Measurements from ENCODE around the gene ITGB7.

Gene ITGB7

DNA sequence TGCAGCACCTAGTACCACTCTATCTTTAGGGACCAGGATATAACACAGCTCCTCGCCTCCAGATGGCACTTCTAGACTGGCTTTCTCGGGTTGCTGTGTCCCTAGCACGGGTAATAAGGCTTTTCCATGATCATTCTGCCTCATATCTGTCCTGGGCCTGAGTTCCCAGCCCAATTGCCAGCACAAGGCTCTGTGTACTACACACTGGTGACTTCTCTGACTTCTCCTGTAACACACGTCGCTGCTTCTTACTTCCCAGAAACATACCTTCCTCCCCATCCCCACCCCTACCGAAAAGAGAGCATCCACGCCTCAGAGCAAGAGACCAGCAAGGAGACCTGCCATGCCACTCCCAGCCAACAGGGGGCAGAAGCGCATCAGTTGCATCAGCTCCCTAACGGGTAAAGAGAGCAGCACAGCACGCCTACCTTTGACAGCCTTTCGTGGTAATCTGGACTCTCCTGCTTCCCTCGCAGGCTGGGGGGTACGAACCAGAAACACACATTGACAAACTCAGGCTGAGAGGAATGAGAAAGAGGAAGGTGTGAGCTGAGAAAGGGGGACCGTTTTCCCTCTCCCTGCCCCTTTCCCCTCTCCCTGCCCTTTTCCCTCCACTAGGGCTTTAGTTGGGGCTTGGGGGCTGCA lies 47.7 kb downstream of the ITGB7 start:
- peak; percentile 73 for DNase-seq (ENCODE audit: low read depth)
- TF ChIP-seq, protein P1, sequence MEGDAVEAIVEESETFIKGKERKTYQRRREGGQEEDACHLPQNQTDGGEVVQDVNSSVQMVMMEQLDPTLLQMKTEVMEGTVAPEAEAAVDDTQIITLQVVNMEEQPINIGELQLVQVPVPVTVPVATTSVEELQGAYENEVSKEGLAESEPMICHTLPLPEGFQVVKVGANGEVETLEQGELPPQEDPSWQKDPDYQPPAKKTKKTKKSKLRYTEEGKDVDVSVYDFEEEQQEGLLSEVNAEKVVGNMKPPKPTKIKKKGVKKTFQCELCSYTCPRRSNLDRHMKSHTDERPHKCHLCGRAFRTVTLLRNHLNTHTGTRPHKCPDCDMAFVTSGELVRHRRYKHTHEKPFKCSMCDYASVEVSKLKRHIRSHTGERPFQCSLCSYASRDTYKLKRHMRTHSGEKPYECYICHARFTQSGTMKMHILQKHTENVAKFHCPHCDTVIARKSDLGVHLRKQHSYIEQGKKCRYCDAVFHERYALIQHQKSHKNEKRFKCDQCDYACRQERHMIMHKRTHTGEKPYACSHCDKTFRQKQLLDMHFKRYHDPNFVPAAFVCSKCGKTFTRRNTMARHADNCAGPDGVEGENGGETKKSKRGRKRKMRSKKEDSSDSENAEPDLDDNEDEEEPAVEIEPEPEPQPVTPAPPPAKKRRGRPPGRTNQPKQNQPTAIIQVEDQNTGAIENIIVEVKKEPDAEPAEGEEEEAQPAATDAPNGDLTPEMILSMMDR (conservative IDR thresholded peaks at IDR 0.05; ENCODE audit: low read length): peak; percentile 99
- H3K4me3 ChIP-seq (ENCODE audit: low read length): no peak overlapping the region

DNA sequence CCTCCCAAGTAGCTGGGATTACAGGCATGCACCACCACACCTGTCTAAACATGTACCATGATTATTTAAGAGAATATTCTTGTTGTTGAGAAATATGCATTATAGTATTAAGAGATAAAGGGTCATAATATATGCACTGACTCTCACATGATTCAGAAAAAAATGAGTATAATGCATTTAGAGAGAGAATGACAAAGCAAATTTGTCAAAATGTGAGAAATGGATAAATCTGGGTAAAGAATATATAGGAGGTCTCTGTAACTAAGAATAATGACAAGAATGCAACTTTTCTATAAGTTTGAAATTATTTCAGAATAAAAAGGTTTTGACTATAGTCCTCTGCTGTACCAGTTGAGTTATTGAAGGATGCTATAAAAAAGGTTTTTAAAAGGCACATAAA lies 54.7 kb downstream of the ITGB7 start:
- TF ChIP-seq, protein P1 (conservative IDR thresholded peaks at IDR 0.05; ENCODE audit: low read length): no peak

DNA sequence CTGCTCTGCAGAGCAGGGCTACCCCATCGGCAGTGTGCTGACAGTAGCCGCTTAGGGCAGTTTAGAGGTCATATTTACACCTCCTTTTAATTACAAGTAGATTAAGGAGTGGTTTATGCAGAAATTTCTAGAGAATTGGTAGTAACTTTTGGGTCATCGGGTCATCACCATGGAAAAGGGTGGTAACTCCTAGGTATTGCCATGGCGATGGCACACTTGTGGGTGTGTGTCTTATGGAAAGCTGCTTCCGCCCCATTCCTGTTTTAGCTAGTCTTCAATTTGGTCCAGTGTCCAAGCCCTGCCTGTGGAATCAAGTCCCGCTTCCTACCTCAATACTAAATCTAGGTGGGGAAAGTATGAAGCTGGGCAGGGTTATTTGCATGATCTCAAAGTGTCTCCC lies 56.0 kb downstream of the ITGB7 start:
- no peak for DNase-seq (ENCODE audit: low read depth)
- TF ChIP-seq, protein P1 (conservative IDR thresholded peaks at IDR 0.05; ENCODE audit: low read length): no peak
- no peak overlapping the region for H3K4me3 ChIP-seq (ENCODE audit: low read length)

More for the DNA sequence above, 54.7 kb downstream of the ITGB7 start:
- no peak overlapping the region for H3K4me3 ChIP-seq (ENCODE audit: low read length)
- DNase-seq (ENCODE audit: low read depth): no peak

DNA sequence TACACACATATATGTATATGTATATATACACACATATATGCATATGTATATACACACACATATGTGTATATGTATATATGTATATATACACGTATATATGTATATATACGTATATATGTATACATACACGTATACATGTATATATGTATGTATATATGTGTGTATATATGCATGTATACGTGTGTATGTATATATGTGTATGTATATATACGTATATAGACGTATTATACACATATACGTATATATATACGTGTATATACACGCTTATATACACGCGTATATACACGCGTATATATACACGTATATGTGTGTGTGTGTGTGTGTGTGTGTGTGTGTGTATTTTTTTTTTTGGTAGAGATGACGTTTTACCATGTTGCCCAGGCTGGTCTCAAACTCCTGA lies 59.4 kb downstream of the ITGB7 start:
- no peak overlapping the region for H3K4me3 ChIP-seq (ENCODE audit: low read length)
- DNase-seq (ENCODE audit: low read depth): no peak
- TF ChIP-seq, protein P1 (conservative IDR thresholded peaks at IDR 0.05; ENCODE audit: low read length): no peak

DNA sequence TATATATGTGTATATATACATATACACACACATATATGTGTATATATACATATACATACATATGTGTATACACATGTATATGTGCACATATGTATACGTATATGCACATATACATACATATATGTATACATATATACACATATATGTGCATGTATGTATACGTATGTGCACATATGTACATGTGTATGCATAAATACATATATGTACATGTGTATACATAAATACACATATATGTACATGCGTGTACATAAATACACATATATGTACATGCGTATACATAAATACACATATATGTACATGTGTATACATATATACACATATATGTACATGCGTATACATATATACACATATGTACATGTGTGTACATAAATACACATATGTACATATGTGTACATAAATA lies 59.9 kb downstream of the ITGB7 start:
- DNase-seq (ENCODE audit: low read depth): no peak
- TF ChIP-seq, protein P1 (conservative IDR thresholded peaks at IDR 0.05; ENCODE audit: low read length): no peak
- no peak overlapping the region for H3K4me3 ChIP-seq (ENCODE audit: low read length)

DNA sequence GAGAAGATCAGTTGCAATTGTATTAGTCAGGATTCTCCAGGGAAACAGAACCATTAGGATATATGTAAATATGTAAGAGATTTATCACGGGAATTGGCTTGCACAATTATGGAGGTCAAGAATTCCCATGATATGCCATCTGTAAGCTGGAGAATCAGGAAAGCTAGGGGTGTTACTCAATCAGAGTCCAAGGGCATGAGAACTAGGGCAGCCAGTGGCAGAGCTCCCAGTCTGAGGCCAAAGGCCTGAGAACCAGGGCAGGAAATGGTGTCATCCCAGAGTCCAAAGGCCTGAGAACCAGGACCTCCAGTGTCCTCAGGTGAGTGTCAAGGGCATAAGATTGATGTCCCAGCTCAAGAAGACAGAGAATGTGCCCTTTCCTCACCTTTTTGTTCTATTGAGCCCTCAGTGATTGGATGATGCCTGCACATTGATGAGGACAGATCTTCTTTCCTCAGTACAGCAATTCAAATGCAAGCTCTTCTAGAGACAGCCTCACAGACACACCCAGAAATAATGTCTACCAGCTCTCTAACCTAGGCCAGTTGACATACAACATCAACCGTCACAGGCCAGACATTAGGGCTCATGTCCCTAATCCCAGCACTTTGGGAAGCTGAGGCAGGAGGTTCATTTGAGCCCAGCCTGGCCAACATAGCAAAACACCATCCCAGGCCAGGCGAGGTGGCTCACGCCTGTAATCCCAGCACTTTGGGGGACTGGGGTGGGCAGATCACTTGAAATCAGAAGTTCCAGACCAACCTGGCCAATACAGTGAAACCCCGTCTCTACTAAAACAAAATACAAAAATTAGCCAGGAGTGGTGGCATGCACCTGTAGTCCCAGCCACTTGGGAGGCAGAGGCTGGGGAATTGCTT lies 61.4 kb downstream of the ITGB7 start:
- TF ChIP-seq, protein P1 (conservative IDR thresholded peaks at IDR 0.05; ENCODE audit: low read length): no peak
- H3K4me3 ChIP-seq (ENCODE audit: low read length): no peak overlapping the region
- peak; percentile 92 for DNase-seq (ENCODE audit: low read depth)

DNA sequence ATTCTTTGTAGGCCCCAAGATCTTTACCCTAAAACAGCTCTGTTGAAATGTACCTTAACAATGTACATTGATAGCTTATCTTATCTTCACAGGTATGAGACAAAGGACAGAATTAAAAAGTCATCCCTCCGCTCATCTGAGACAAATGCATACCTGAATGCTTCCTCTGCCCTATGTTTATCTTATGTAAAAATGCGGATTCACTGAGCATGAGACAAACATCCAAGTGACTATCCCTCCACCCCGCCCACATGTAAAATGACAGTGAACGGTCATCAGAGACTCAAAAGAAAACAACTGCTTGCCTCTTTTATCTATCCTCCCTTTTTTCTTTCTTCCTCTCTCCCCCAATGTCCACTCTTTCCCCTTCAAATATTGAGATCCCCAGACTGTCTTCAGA lies 63.7 kb downstream of the ITGB7 start:
- no peak overlapping the region for H3K4me3 ChIP-seq (ENCODE audit: low read length)
- no peak for DNase-seq (ENCODE audit: low read depth)
- TF ChIP-seq, protein P1 (conservative IDR thresholded peaks at IDR 0.05; ENCODE audit: low read length): no peak

Measured in AG10803 (cell line).